ENCODE results near the gene RASD2. TPM values are rescaled to one million over a fixed set of nuclear protein-coding genes. Genes with fewer than 3 reads are reported as not detected.

RASD2 gene
- total RNA-seq, 1 experiment from 2014 or later, result 0.42 TPM

DNA sequence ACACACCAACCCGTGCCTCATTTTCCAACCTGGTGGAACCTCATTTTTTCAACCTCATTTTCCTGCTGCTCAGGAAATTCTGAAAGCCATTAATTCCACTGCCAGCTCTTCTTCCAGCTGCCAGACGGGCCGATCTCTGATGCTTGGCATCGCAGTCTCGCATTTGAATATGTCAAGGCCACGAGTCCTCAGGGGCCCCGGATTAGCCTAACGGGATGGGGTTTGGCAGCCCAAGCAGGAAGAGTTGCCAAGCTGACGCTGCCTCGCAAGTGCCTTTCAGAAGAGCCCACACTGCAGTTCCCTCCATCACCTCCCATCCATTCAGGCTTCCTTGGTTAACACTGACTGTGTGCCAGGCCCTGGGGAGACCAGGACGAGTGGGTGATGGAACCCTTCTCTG, 8.7 kb downstream of the RASD2 start:
- peaks cover 13% of the 10 kb centered on the region for H3K27me3 Mint-ChIP-seq (ENCODE audit: low read depth)
- no peak overlapping the region for H3K14ac ChIP-seq (ENCODE audit: insufficient read depth, low read length)
- H3K9ac ChIP-seq (ENCODE audit: extremely low read depth, insufficient read length, low read length), result no peak overlapping the region
- no peaks in the 10 kb centered on the region; a peak in 1 of 7 replicates for H3K36me3 Mint-ChIP-seq (ENCODE audit: insufficient read depth in 1 of 3, low read depth in 3 of 3)
- no CpG with 5 or more reads among the region's 11 CpGs for WGBS (ENCODE audit: extremely low coverage, insufficient read length, low lambda C conversion rate)
- no peak overlapping the region for H2BK20ac ChIP-seq (ENCODE audit: low read depth, low read length, poor library complexity, severe bottlenecking)
- H2BK5ac ChIP-seq (ENCODE audit: insufficient read length, low read length), result no peak overlapping the region
- H4K91ac ChIP-seq (ENCODE audit: insufficient read length, low read depth, low read length), result no peak overlapping the region
- DNase-seq, result no peak
- no peaks in the 10 kb centered on the region for H4K20me1 ChIP-seq (ENCODE audit: control insufficient read depth, insufficient read depth, insufficient read length)
- H3T11ph ChIP-seq (ENCODE audit: low read length), result no peak overlapping the region
- no peaks in the 10 kb centered on the region for H3K9me3 Mint-ChIP-seq
- no peak overlapping the region for H3K23ac ChIP-seq (ENCODE audit: insufficient read length, low read depth, low read length)
- no peak overlapping the region; a peak in 1 of 7 replicates for H3K27ac Mint-ChIP-seq
- TF ChIP-seq, protein P1, sequence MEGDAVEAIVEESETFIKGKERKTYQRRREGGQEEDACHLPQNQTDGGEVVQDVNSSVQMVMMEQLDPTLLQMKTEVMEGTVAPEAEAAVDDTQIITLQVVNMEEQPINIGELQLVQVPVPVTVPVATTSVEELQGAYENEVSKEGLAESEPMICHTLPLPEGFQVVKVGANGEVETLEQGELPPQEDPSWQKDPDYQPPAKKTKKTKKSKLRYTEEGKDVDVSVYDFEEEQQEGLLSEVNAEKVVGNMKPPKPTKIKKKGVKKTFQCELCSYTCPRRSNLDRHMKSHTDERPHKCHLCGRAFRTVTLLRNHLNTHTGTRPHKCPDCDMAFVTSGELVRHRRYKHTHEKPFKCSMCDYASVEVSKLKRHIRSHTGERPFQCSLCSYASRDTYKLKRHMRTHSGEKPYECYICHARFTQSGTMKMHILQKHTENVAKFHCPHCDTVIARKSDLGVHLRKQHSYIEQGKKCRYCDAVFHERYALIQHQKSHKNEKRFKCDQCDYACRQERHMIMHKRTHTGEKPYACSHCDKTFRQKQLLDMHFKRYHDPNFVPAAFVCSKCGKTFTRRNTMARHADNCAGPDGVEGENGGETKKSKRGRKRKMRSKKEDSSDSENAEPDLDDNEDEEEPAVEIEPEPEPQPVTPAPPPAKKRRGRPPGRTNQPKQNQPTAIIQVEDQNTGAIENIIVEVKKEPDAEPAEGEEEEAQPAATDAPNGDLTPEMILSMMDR (conservative IDR thresholded peaks at IDR 0.05), result no peak
- no peak overlapping the region for H4K8ac ChIP-seq (replicated peaks; ENCODE audit: insufficient read length, low read depth, low read length)
- H3K23me2 ChIP-seq (ENCODE audit: insufficient read length, low read depth, low read length, poor library complexity, severe bottlenecking), result no peaks in the 10 kb centered on the region
- H2AK5ac ChIP-seq (ENCODE audit: insufficient read length, low read length), result no peak overlapping the region
- no peak overlapping the region; a peak in 1 of 5 replicates for H3K4me3 Mint-ChIP-seq
- H3K79me1 ChIP-seq (ENCODE audit: insufficient read depth, low read depth, low read length, poor library complexity, severe bottlenecking), result no peaks in the 10 kb centered on the region
- H3K56ac ChIP-seq (ENCODE audit: insufficient read length, low read depth, low read length), result no peak overlapping the region
- no peak overlapping the region for H3K27ac ChIP-seq (ENCODE audit: insufficient read length, low read depth, low read length)
- H4K5ac ChIP-seq (ENCODE audit: insufficient read length, low read depth, low read length), result no peak overlapping the region
- H3K9me3 ChIP-seq (ENCODE audit: control insufficient read depth, low read depth, low read length), result no peaks in the 10 kb centered on the region
- no peak overlapping the region for H3K4me2 ChIP-seq (ENCODE audit: insufficient read depth, insufficient read length, low read length)
- H2BK12ac ChIP-seq (ENCODE audit: insufficient read length, low read depth, low read length), result no peak overlapping the region
- no peak overlapping the region for H3K18ac ChIP-seq (ENCODE audit: insufficient read length, low read depth, low read length)
- no peak overlapping the region for H2BK120ac ChIP-seq (ENCODE audit: low read depth, low read length, poor library complexity, severe bottlenecking)
- peaks cover 3% of the 10 kb centered on the region; the same call in 1 of the 2 replicates for H3K4me1 ChIP-seq (ENCODE audit: insufficient read depth, low read length)
- H3K27me3 ChIP-seq (ENCODE audit: insufficient read depth, low read length), result no peaks in the 10 kb centered on the region
- H2BK15ac ChIP-seq (ENCODE audit: low read depth, low read length), result no peak overlapping the region
- no peaks in the 10 kb centered on the region for H3K79me2 ChIP-seq (ENCODE audit: insufficient read depth, low read length)
- H2AFZ ChIP-seq (ENCODE audit: low read length), result no peak overlapping the region
- peaks cover 28 to 37% of the 10 kb centered on the region in 2 experiments for H3K4me1 Mint-ChIP-seq
- H3K4ac ChIP-seq (ENCODE audit: low read depth, low read length), result no peak overlapping the region
